ENCODE measurements around the gene PCDHGA2.
A peak's percentile ranks its signal among the peaks of the same experiment; 100 is the strongest.
"Not testable (repeated sequence)": the region's sequence is repeated elsewhere in the genome, so short reads cannot be mapped to it uniquely, and the experiment has no call there.

The PCDHGA2 gene

GRCh38 chr5:141338538-141339306, at the start of gene PCDHGA2:
Gene PCDHGA2 (plus strand): TSS chr5:141338760.
- peak; percentile 42 for DNase-seq
- in situ Hi-C loops (cut with HindIII; ENCODE audit: low pct_ligation_motif_present, low pct_unique_long_range_greater_than_20kb, low sequenced_read_pairs): no loop called here

GRCh38 chr5:141298376-141298775, 40.2 kb upstream of the PCDHGA2 start:
- no peak for DNase-seq
- in situ Hi-C loops (cut with HindIII; ENCODE audit: low pct_ligation_motif_present, low pct_unique_long_range_greater_than_20kb, low sequenced_read_pairs): no loop called here

DNA sequence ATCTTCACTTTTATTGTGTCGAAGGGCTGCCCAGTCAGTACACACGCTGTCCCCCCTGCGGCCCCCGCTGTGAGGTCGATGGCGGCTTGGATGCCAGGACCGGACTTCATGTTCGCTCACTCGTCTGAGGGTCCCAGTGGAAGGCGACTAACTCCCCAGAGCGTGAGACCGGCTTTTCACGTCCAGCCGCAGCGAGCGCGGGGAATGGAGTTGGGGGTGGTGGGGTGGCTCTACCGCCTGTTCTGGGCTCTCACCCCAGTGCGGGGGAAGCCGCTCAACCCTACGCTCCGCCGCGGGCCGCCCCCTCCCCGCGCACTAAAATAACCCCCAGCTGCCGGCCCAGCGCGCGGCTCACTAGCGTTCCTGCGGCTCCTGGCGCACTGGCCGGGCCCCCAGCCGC, 34.8 kb upstream of the PCDHGA2 start, which contains the start of gene SLC25A2:
Gene SLC25A2, minus strand, starts transcription at position 294 of the 400 bp plus-strand sequence. Its CDS starts 184 bp downstream, at position 110.
- in situ Hi-C loops (cut with HindIII; ENCODE audit: low pct_ligation_motif_present, low pct_unique_long_range_greater_than_20kb, low sequenced_read_pairs): no loop called here
- DNase-seq: no peak

- in situ Hi-C loops (cut with HindIII; ENCODE audit: low pct_ligation_motif_present, low pct_unique_long_range_greater_than_20kb, low sequenced_read_pairs): no loop called here
- DNase-seq: no peak
Measured at GRCh38 chr5:141306630-141307029, 31.9 kb upstream of the PCDHGA2 start.

DNA sequence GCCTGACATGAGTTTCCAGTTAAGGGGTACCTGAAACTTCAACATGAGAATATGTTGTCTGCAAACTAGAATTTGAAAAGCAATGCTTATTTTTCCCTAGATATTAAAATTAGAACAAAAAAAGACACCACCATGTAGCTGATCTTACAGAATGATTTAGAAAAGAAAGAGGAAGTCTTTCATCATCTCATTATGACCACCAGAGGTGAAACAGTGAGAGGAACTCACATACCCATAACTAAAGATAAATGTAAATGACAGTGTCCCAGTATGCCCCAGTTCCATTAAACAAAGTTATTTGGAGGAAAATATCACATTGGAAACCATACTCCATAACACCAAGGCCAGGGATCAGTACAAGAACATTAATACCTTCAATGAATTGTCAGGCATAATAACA, 24.8 kb upstream of the PCDHGA2 start:
- DNase-seq: no peak

GRCh38 chr5:141316963-141317362, 21.6 kb upstream of the PCDHGA2 start:
- in situ Hi-C loops (cut with HindIII; ENCODE audit: low pct_ligation_motif_present, low pct_unique_long_range_greater_than_20kb, low sequenced_read_pairs); DNase-seq: not testable (repeated sequence)

More for the DNA sequence above, 24.8 kb upstream of the PCDHGA2 start:
- in situ Hi-C loops (cut with HindIII; ENCODE audit: low pct_ligation_motif_present, low pct_unique_long_range_greater_than_20kb, low sequenced_read_pairs): no loop called here

DNA sequence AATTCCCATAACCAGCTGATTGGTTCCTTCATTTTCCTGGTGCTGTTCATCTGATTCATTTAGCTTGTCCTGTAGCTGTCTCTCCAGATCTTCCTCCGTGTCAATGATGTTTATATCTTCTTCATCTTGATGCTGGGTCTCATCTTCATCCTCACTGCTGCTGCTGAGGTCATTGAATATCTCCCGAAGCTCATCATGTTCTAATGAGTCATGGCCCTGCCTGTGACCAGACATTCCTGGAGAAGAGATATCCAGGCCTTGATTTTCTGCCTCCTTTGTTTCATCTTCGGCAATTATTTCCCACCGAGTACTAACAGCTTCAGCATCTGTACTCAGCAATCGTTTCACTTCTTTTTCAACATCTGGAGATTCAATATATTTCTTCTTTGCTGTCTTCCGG, 19.4 kb upstream of the PCDHGA2 start:
- in situ Hi-C loops (cut with HindIII; ENCODE audit: low pct_ligation_motif_present, low pct_unique_long_range_greater_than_20kb, low sequenced_read_pairs): no loop called here
- no peak for DNase-seq

DNA sequence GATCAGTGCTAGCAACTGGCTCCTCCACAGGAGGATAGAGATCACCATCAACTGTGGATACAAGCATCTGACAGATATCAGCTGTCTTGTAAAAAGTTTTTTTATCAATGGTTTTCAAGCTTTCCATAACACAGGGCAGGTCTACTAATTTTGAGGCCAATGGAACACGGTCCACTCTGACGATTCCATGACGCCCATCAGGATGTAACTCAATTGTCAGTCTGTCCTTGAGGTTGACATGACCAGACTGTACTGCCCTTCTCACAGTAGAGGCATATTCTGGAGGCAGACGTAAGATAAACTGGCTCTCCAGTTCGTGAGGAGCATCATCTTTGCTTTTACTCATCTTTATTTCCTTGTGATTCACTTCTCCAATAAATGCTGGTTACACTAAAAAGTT, 18.9 kb upstream of the PCDHGA2 start:
- in situ Hi-C loops (cut with HindIII; ENCODE audit: low pct_ligation_motif_present, low pct_unique_long_range_greater_than_20kb, low sequenced_read_pairs): no loop called here
- DNase-seq: no peak

- in situ Hi-C loops (cut with HindIII; ENCODE audit: low pct_ligation_motif_present, low pct_unique_long_range_greater_than_20kb, low sequenced_read_pairs): no loop called here
Measured at GRCh38 chr5:141320225-141321169, 18.1 kb upstream of the PCDHGA2 start, which contains the start of gene TAF7. Gene TAF7 (minus strand): TSS chr5:141320784. CDS start chr5:141320044, 740 bp downstream.

DNA sequence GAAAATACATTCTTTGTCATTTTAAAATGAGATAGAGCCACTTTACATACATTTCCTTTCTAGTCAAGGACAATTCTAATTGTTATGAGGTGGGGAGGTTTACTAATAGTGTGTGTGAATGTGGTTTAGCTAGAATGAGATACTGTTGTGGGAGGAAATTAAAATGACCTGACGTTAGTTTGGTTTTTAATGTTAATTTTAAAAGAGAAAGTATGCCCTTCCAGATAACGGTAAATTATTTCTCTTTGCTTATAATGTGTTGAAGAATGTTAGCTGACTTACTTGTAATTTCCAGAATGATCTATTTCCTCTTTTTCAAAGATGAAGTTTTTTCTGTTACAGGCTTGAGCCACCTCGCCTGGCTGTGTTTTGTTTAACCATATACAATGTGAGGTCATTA, 16.3 kb upstream of the PCDHGA2 start:
- no peak for DNase-seq
- in situ Hi-C loops (cut with HindIII; ENCODE audit: low pct_ligation_motif_present, low pct_unique_long_range_greater_than_20kb, low sequenced_read_pairs): no loop called here

More at GRCh38 chr5:141320225-141321169, 18.1 kb upstream of the PCDHGA2 start, which contains the start of gene TAF7:
- peak; percentile 92 for DNase-seq

DNA sequence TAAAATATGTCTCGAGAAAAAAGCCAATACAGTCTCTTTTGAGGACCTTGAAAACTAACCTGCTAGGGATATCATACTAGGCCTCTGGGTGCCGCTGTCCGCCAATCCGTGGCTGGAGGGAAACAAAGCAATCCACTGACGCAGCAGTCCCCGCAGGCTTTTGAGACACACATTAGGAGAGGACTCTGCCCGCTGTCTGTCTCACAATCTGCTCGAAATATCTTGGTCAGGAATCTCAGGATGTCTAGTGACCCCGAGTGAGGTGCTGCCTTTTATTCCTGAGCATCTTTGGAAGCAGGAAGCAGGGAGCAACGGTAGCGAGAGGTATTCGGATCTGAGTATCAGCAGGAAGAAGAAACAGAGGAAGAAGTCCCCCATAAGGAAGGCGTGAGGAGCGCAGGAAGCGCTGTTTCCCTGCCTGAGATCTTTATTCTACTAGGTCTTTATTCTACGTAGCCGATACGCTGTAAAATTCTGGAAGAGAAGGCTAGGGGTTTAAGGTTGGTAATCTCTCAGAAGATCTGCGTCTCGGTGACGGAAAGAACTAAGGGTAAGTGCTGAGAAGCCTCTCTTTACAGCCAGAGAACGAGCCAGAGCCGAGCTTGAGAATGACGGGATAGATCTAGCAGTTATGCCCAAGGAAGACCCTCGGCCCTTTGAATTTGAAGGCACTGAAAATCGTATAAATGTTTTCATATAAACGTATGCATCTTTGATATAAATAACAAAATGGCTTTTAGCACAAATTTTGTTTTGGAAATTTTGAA, 12.3 kb upstream of the PCDHGA2 start:
- in situ Hi-C loops (cut with HindIII; ENCODE audit: low pct_ligation_motif_present, low pct_unique_long_range_greater_than_20kb, low sequenced_read_pairs): no loop called here
- no peak for DNase-seq

DNA sequence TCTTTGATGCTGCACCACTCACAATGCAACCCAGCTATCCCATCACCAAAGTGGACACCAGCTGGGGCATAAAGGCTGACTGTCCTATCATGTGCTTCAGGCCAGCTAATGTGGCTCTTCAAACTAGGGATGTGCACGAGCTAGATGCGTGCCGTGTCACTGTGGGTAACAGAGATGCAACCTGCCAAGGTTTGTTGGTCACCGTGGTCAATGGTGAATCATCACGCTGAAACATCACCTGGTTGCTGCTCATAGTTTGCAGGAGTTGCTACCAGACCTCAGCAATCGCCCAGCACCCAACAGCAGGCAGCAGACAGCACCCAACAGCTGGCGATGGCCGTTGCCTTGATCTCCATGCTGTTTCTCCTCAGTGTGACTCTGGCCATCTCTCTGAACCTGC, 10.3 kb upstream of the PCDHGA2 start:
- in situ Hi-C loops (cut with HindIII; ENCODE audit: low pct_ligation_motif_present, low pct_unique_long_range_greater_than_20kb, low sequenced_read_pairs): no loop called here
- no peak for DNase-seq

DNA sequence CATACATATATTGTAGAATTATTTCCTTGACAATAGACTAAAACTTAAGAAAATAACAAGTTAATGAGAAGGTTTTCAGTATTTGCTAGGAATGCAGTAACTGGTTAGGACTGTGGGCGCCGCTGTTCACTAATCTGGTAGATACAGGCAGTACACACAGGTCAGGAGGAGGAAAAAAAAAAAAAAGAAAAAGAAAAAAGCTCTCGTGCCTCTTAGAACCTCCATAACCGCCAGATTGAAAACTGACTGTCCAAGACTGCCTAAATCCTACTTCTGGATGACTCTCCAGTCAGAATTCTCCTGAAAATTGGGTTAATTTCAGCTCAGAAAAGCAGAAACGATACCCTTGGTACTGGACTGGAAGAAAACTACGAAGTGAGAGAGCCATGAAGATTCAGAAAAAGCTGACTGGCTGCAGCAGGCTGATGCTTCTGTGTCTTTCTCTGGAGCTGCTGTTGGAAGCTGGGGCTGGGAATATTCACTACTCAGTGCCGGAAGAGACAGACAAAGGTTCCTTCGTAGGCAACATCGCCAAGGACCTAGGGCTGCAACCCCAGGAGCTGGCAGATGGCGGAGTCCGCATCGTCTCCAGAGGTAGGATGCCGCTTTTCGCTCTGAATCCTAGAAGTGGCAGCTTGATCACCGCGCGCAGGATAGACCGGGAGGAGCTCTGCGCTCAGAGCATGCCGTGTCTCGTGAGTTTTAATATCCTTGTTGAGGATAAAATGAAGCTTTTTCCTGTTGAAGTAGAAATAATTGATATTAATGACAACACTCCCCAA, 8.1 kb upstream of the PCDHGA2 start, which contains the start of gene PCDHGA1:
Gene PCDHGA1, plus strand, starts transcription at position 216 of the 782 bp plus-strand sequence.
- in situ Hi-C loops (cut with HindIII; ENCODE audit: low pct_ligation_motif_present, low pct_unique_long_range_greater_than_20kb, low sequenced_read_pairs): no loop called here
- DNase-seq: no peak

- DNase-seq; in situ Hi-C loops (cut with HindIII; ENCODE audit: low pct_ligation_motif_present, low pct_unique_long_range_greater_than_20kb, low sequenced_read_pairs): not testable (repeated sequence)
Measured at GRCh38 chr5:141332571-141332970, 6.0 kb upstream of the PCDHGA2 start.

GRCh38 chr5:141340781-141341354, 2.3 kb downstream of the PCDHGA2 start:
- DNase-seq; in situ Hi-C loops (cut with HindIII; ENCODE audit: low pct_ligation_motif_present, low pct_unique_long_range_greater_than_20kb, low sequenced_read_pairs): not testable (repeated sequence)

DNA sequence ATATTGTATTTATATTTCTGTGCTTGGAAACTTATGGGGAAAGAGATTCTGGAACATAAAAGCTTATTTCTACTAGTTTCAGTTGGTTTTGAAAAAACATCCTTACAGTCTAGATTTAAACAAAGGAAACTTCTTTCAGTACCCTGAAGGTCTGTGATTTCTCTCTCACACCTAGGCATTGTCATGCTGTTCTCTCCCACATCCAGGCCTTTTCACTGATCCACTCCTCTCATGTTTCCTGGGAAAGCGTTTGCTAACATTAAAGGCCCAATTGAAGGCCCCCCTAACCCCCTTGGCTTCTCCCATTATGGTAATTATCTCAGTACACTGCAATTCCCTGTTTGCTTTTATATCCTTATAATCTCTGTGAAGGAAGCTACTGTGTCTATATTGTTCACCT, 4.2 kb downstream of the PCDHGA2 start:
- in situ Hi-C loops (cut with HindIII; ENCODE audit: low pct_ligation_motif_present, low pct_unique_long_range_greater_than_20kb, low sequenced_read_pairs): no loop called here

DNA sequence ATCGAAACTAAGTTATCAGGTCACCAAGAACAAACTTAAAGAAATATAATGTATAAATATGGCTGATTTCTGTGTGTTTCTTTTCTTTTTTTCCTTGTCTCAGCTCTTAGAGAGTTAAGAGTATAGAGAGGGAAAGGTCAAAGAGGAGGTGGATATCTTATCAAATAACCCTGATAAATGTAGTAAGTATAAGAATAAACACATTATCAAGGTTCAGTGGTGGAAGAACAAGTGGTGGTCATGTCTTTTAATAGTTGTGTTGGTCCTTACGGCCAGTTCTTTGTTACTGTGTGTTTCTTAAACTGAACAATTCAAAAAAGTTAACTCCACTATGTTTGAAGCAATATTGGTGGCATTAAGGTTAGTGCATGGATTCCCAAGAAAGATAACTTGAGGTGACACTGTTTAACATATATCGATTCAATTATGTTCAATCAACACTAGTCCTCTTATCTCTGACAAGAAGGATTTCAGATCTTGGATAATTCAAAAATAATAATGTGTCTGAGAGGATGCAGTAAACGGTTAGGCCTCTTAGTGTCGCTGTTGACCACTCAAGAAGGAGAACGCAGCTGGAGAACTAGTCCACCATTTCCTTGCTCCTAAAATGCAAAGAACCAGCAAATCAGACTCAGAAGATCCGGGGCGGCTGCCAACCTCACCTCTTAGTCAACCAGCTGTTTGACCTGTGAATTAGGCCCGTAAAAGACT, 4.8 kb downstream of the PCDHGA2 start, which contains the start of gene PCDHGA3:
Gene PCDHGA3, plus strand, starts transcription at position 588 of the 711 bp plus-strand sequence. CDS start 205 bp downstream, outside the sequence.
- no peak for DNase-seq
- in situ Hi-C loops (cut with HindIII; ENCODE audit: low pct_ligation_motif_present, low pct_unique_long_range_greater_than_20kb, low sequenced_read_pairs): no loop called here

More for the DNA sequence above, 4.2 kb downstream of the PCDHGA2 start:
- no peak for DNase-seq

Data from ACHN (cell line).